Spinal cord (tissue), 10 donors: ENCODE results near the gene AK9. TPM values are rescaled to one million over a fixed set of nuclear protein-coding genes. Genes with fewer than 3 reads are reported as not detected.

Experiments used
- DNase-seq, 6 donors: peaks; one replicate each; pipeline versions ENCODE4 v3.0.0 to v3.0.0-alpha.2; 2013 to 2015; ENCODE audit warnings: low spot score in 6 of 6, low read depth in 4 of 6
- H3K27ac ChIP-seq: one replicate; pipeline ENCODE4 v1.5.1; 2013; ENCODE audit warnings: low read depth, low read length, control low read depth
- H3K27me3 ChIP-seq: one replicate; pipeline ENCODE4 v1.6.1; 2013; ENCODE audit warnings: low read length; ENCODE audit not compliant: control insufficient read depth, insufficient read depth
- H3K36me3 ChIP-seq: one replicate; pipeline ENCODE4 v1.6.1; 2013; ENCODE audit warnings: low read length; ENCODE audit not compliant: control insufficient read depth, insufficient read depth
- H3K4me1 ChIP-seq: one replicate; pipeline ENCODE4 v1.6.1; 2013; ENCODE audit warnings: low read length; ENCODE audit not compliant: control insufficient read depth, insufficient read depth
- H3K4me3 ChIP-seq: one replicate; pipeline ENCODE4 v1.5.1; 2013; ENCODE audit warnings: low read depth, low read length, control low read depth
- H3K9me3 ChIP-seq: one replicate; pipeline ENCODE4 v1.6.1; 2013; ENCODE audit warnings: low read length; ENCODE audit not compliant: control insufficient read depth, insufficient read depth
- WGBS: methylation state at CpG from one replicate; pipeline ENCODE4 v1.1.5; 2013; ENCODE audit warnings: missing lambda C conversion rate; ENCODE audit not compliant: insufficient coverage; 5-methylcytosine and 5-hydroxymethylcytosine counted together
- polyA plus RNA-seq, 2 donors: library from polyadenylated mRNA; unstranded; fragments of 120-200 nt; gene quantifications; one replicate each; pipeline ENCODE4 v1.2.1, GENCODE V29; 2013; ENCODE audit not compliant: insufficient read length in 2 of 2
- total RNA-seq, 2 donors: library from RNA; depleted of rRNA in 1 of 2; stranded (reverse); fragments of 120-200 nt in 1 of 2; fragments of >200 nt in 1 of 2; gene quantifications; one replicate each; pipeline versions ENCODE4 v1.2.3 to v1.2.4, GENCODE V29; 2013 to 2014
- donor health status: healthy.

The AK9 gene
- total and polyA plus RNA-seq, 4 donors, result 15.0 to 33.3 (median 20.9) TPM

DNA sequence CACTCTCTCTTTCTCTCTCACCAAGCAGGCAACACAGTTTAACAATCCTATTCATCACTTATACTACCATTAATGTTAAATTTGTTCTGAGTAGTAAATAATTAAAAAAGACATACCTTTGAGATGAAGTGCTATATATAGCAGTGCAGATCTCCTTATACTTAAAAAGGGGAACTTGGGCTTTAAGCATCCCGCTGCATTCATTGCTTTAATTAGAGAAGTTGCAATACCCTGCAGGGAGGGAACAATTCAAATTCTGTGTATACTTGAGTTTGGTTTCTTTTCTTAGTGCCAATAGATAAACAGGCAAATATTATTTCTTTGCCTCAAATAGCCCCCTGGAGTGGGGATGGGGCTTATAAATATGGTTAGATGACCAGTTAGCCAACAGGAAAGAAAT is 197.1 kb downstream of the AK9 start:
- no peaks in the 10 kb centered on the region for H3K36me3 ChIP-seq
- no peaks in the 10 kb centered on the region for H3K4me1 ChIP-seq
- WGBS, result no CpG with 5 or more reads among the region's 1 CpG
- no peaks in the 10 kb centered on the region for H3K27me3 ChIP-seq
- H3K27ac ChIP-seq, result no peak overlapping the region
- DNase-seq, result no peak
- no peak overlapping the region for H3K4me3 ChIP-seq
- H3K9me3 ChIP-seq, result no peaks in the 10 kb centered on the region

DNA sequence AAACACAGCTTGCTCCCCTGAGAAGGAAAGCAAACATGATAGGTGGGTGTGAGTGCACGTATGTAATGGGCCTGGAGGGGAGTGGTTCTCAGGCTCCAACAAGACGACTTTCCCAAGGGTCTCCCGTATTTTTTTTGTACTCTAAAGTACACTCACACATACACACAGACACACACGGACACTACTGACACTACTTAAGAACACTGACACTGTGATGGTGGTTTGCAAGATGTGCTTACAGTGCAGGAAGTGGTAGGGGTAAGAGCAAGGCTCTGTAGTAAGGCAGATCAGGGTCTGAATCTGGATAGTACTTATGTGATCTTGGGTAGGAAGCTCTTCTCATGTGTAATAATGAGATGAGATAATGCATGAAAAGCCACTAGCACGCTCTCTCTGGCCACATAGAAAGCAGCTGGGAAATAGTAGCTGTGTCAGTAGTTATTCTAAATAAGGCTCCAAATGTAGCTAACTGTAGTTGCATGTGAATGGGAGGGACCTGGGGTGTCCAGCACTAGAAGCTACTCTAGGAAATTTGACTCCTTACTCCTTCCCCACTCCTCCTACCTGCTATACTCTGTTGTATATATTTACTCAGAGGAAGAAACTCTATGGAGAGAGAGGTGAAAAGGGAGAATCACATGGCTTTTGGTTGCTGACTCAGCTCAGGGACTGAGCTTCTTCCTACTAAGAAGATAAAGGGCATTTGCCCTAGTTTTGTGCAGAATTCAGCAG is 199.6 kb downstream of the AK9 start:
- no peak for DNase-seq
- H3K9me3 ChIP-seq, result no peaks in the 10 kb centered on the region
- no peaks in the 10 kb centered on the region for H3K36me3 ChIP-seq
- H3K27me3 ChIP-seq, result no peaks in the 10 kb centered on the region
- no peaks in the 10 kb centered on the region for H3K4me1 ChIP-seq
- H3K4me3 ChIP-seq, result no peak overlapping the region
- H3K27ac ChIP-seq, result no peak overlapping the region
- no CpG with 5 or more reads among the region's 5 CpGs for WGBS

- Histone ChIP-seq H3K9me3 (no peaks in the 10 kb centered on the region), H3K36me3 (no peaks in the 10 kb centered on the region)
- no CpG with 5 or more reads among the region's 2 CpGs for WGBS
Observed at GRCh38 chr6:109490713-109491112, 200.3 kb downstream of the AK9 start.

DNA sequence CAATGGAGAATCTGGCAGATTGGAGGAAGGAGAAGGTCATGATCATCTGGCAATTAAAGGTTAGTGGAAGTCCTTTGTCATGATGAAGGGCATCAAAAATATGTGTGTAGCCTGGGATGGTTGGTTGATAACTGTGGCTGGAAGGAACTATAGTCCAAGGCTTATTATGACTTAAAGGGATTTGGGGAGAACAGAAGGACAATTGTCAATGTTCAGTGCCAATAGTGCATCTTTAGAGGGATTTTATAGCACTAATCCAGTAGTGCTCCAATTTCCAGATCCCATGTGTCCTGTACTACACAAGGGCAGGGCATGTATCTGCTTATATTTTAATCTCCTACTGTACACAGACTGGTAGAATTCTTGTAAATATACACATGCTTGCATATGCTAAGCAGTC is 203.0 kb downstream of the AK9 start:
- no peaks in the 10 kb centered on the region for H3K9me3 ChIP-seq

More at GRCh38 chr6:109490713-109491112, 200.3 kb downstream of the AK9 start:
- H3K4me1 ChIP-seq, result no peaks in the 10 kb centered on the region
- H3K4me3 ChIP-seq, result no peak overlapping the region
- H3K27ac ChIP-seq, result no peak overlapping the region
- DNase-seq, result no peak
- no peaks in the 10 kb centered on the region for H3K27me3 ChIP-seq

DNA sequence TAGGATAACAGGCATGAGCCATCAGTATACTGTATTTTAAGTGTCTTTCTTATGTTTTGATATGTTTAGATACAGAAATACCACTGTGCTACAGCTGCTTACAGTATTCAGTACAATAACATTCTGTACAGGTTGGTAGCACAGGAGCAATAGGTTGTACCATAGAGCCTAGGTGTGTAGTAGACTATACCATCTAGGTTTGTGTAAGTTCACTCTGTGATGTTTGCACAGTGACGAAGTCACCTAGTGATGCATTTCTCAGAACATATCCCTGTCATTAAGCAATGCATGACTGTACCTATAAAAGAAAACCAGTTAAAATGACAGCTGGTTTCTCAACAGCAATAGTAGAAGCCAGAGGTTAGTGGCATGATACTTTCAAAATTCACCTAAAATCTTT is 204.9 kb downstream of the AK9 start:
- H3K4me3 ChIP-seq, result no peak overlapping the region
- no peak overlapping the region for H3K27ac ChIP-seq
- no peaks in the 10 kb centered on the region for H3K9me3 ChIP-seq
- H3K27me3 ChIP-seq, result no peaks in the 10 kb centered on the region
- no CpG with 5 or more reads among the region's 1 CpG for WGBS
- peaks cover 8% of the 10 kb centered on the region for H3K4me1 ChIP-seq
- no peak for DNase-seq
- H3K36me3 ChIP-seq, result peaks cover 1% of the 10 kb centered on the region

More for the DNA sequence above, 203.0 kb downstream of the AK9 start:
- H3K27ac ChIP-seq, result no peak overlapping the region
- no peak overlapping the region for H3K4me3 ChIP-seq
- H3K27me3 ChIP-seq, result no peaks in the 10 kb centered on the region
- no peaks in the 10 kb centered on the region for H3K4me1 ChIP-seq
- no peaks in the 10 kb centered on the region for H3K36me3 ChIP-seq
- DNase-seq, result no peak

DNA sequence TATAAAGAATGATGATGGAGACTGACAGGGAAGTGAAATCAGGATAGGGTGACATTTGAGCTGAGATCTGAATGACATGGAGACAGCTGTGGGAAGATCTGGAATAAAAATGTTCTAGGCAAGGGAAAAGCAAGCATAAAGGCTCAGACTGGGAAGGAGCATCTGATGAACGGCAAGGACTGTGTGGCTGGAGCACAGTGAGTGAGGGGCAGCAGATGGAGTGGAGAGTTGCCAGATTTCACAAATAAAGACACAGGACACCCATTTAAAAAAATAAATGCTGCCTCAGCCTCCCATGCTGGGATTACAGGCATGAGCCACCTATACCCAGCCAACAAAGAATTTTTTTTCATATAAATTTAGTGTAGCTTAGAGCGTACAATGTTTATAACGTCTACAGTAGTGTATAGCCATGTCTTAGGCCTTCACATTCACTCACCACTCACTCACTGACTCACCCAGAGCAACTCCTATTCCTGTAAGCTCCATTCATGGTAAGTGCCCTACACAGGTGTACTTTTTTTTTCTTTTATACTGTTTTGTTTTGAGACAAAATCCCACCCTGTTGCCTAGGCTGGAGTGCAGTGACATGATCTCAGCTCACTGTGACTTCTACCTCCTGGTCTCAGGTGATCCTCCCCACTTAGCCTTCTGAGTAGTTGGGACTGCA is 205.6 kb downstream of the AK9 start:
- no peak overlapping the region for H3K27ac ChIP-seq
- peaks cover 3% of the 10 kb centered on the region for H3K36me3 ChIP-seq
- DNase-seq, result peak in 1 of 6 donors; percentile 17
- H3K9me3 ChIP-seq, result no peaks in the 10 kb centered on the region
- no peak overlapping the region for H3K4me3 ChIP-seq
- peaks cover 8% of the 10 kb centered on the region for H3K4me1 ChIP-seq
- no CpG with 5 or more reads among the region's 3 CpGs for WGBS
- no peaks in the 10 kb centered on the region for H3K27me3 ChIP-seq

GRCh38 chr6:109484122-109484521 is 206.9 kb downstream of the AK9 start:
- DNase-seq, result peak in 2 of 6 donors; percentile 28 to 38
- no peaks in the 10 kb centered on the region for H3K9me3 ChIP-seq
- H3K27me3 ChIP-seq, result no peaks in the 10 kb centered on the region
- 46% methylated on average over 2 of the region's 3 CpGs for WGBS
- no peak overlapping the region for H3K4me3 ChIP-seq
- H3K27ac ChIP-seq, result no peak overlapping the region
- peaks cover 8% of the 10 kb centered on the region for H3K4me1 ChIP-seq
- peaks cover 3% of the 10 kb centered on the region for H3K36me3 ChIP-seq

GRCh38 chr6:109483735-109484057 is 207.3 kb downstream of the AK9 start:
- H3K36me3 ChIP-seq, result peaks cover 3% of the 10 kb centered on the region
- no CpG with 5 or more reads among the region's 6 CpGs for WGBS

GRCh38 chr6:109482905-109483734 is 207.9 kb downstream of the AK9 start, which contains the start of gene ZBTB24:
TSS of gene ZBTB24 (minus strand) at chr6:109483219. CDS start at chr6:109482026, 1,193 bp downstream.
- Histone ChIP-seq H3K9me3 (no peaks in the 10 kb centered on the region), H3K27ac (peak within 1 kb of the TSS; percentile 19), H3K4me3 (peak within 1 kb of the TSS; percentile 68), H3K36me3 (peaks cover 3% of the 10 kb centered on the region), H3K4me1 (peaks cover 8% of the 10 kb centered on the region), H3K27me3 (no peaks in the 10 kb centered on the region)
- DNase-seq, result peak; percentile 54 to 96 (median 76)
- 0% methylated on average over 68 of the region's 97 CpGs for WGBS

More at GRCh38 chr6:109483735-109484057, 207.3 kb downstream of the AK9 start:
- Histone ChIP-seq H3K27ac (no peak overlapping the region), H3K9me3 (no peaks in the 10 kb centered on the region), H3K4me1 (peaks cover 8% of the 10 kb centered on the region), H3K27me3 (no peaks in the 10 kb centered on the region), H3K4me3 (peak overlapping the region; percentile 47)
- peak in 1 of 6 donors; percentile 14 for DNase-seq
